RCC 7860 (cell line): ENCODE data around the gene SPIRE1.
"Not testable (repeated sequence)": the region's sequence is repeated elsewhere in the genome, so short reads cannot be mapped to it uniquely, and the experiment has no call there.

Experiments used
- DNase-seq: peaks from one replicate; pipeline ENCODE4 v3.0.0-alpha.2; 2015; ENCODE audit warnings: low spot score
- FAIRE-seq: peaks from 2 replicates; lab custom pipeline; 2012; peaks lifted over from hg19 to GRCh38; lab: Jason Lieb, UNC

SPIRE1 gene

GRCh38 chr18:12424252-12424651, 233.7 kb downstream of the SPIRE1 start:
- DNase-seq: no peak
- FAIRE-seq: no peak

GRCh38 chr18:12423820-12424219, 234.1 kb downstream of the SPIRE1 start:
- no peak for DNase-seq
- no peak for FAIRE-seq

- FAIRE-seq (no peak), DNase-seq (no peak)
These were observed 234.5 kb downstream of the SPIRE1 start for GRCh38 chr18:12423393-12423792.

- FAIRE-seq (no peak), DNase-seq (no peak)
These were observed 235.0 kb downstream of the SPIRE1 start for GRCh38 chr18:12422936-12423335.

- FAIRE-seq (no peak), DNase-seq (no peak)
These were observed 236.2 kb downstream of the SPIRE1 start for GRCh38 chr18:12421732-12422131.

GRCh38 chr18:12420821-12421421, 237.0 kb downstream of the SPIRE1 start:
- no peak for DNase-seq
- no peak for FAIRE-seq

GRCh38 chr18:12417687-12418086, 240.2 kb downstream of the SPIRE1 start:
- DNase-seq (no peak), FAIRE-seq (no peak)

GRCh38 chr18:12416098-12416729, 241.7 kb downstream of the SPIRE1 start:
- FAIRE-seq (no peak), DNase-seq (no peak)

GRCh38 chr18:12411456-12411855, 246.5 kb downstream of the SPIRE1 start:
- FAIRE-seq: no peak
- DNase-seq: no peak

- DNase-seq: not testable (repeated sequence)
These were observed 247.2 kb downstream of the SPIRE1 start for GRCh38 chr18:12410747-12411146.

GRCh38 chr18:12410081-12410481, 247.8 kb downstream of the SPIRE1 start:
- no peak for DNase-seq

More at GRCh38 chr18:12410747-12411146, 247.2 kb downstream of the SPIRE1 start:
- FAIRE-seq: not testable (repeated sequence)

GRCh38 chr18:12409469-12409868, 248.4 kb downstream of the SPIRE1 start:
- FAIRE-seq (no peak), DNase-seq (peak; percentile 19)

More at GRCh38 chr18:12410081-12410481, 247.8 kb downstream of the SPIRE1 start:
- FAIRE-seq: no peak

- FAIRE-seq (no peak), DNase-seq (no peak)
These were observed 249.5 kb downstream of the SPIRE1 start for GRCh38 chr18:12408247-12408869.

GRCh38 chr18:12406371-12407111, 251.4 kb downstream of the SPIRE1 start:
- FAIRE-seq: no peak
- DNase-seq: no peak

GRCh38 chr18:12405066-12405465, 252.8 kb downstream of the SPIRE1 start:
- no peak for FAIRE-seq

GRCh38 chr18:12403601-12404506, 254.1 kb downstream of the SPIRE1 start:
- peak; percentile 91 for FAIRE-seq
- DNase-seq: peak; percentile 88

More at GRCh38 chr18:12405066-12405465, 252.8 kb downstream of the SPIRE1 start:
- no peak for DNase-seq

GRCh38 chr18:12401881-12402280, 256.0 kb downstream of the SPIRE1 start:
- FAIRE-seq: no peak

GRCh38 chr18:12399231-12399630, 258.7 kb downstream of the SPIRE1 start:
- FAIRE-seq (no peak), DNase-seq (no peak)

More at GRCh38 chr18:12401881-12402280, 256.0 kb downstream of the SPIRE1 start:
- no peak for DNase-seq

GRCh38 chr18:12398625-12399024, 259.3 kb downstream of the SPIRE1 start:
- FAIRE-seq: no peak

GRCh38 chr18:12397793-12398192, 260.1 kb downstream of the SPIRE1 start:
- DNase-seq (no peak), FAIRE-seq (no peak)

More at GRCh38 chr18:12398625-12399024, 259.3 kb downstream of the SPIRE1 start:
- DNase-seq: no peak
